Measurements from ENCODE around the gene RAD9B. TPM values are rescaled to one million over a fixed set of nuclear protein-coding genes. Genes with fewer than 3 reads are reported as not detected.

The RAD9B gene
- total RNA-seq, 1 experiment from 2014 or later, result 0.43 TPM

GRCh38 chr12:110550981-110551380, 48.9 kb downstream of the RAD9B start:
- no peak for DNase-seq (ENCODE audit: low read depth)

Small RNA genes within 50 kb of the gene (small RNA-seq; reads per million reads assigned to genes)
- gene RF00278, result not detected

Other genes with a start within 250 kb of the RAD9B start
- gene ATP2A2, start 221.1 kb upstream of the RAD9B start, total RNA-seq (2014; rRNA removed; shearing (Covaris generic)), result 93.8 and 114 TPM in 2 replicates
- gene ANAPC7, start 98.6 kb upstream of the RAD9B start, total RNA-seq (2014; rRNA removed; shearing (Covaris generic)), result 79.0 and 84.2 TPM in 2 replicates
- 234 and 244 TPM in 2 replicates for gene ARPC3, start 52.0 kb upstream of the RAD9B start, total RNA-seq (2014; rRNA removed; shearing (Covaris generic))
- gene GPN3, start 34.1 kb upstream of the RAD9B start, total RNA-seq (2014; rRNA removed; shearing (Covaris generic)), result 27.2 and 29.6 TPM in 2 replicates
- 38.0 and 46.1 TPM in 2 replicates for gene FAM216A, start 33.5 kb upstream of the RAD9B start, total RNA-seq (2014; rRNA removed; shearing (Covaris generic))
- gene VPS29, start 220 bp upstream of the RAD9B start, total RNA-seq (2014; rRNA removed; shearing (Covaris generic)), result 44.6 and 55.6 TPM in 2 replicates
- gene PPTC7, start 81.0 kb downstream of the RAD9B start, total RNA-seq (2014; rRNA removed; shearing (Covaris generic)), result 5.8 and 14.9 TPM in 2 replicates
- gene TCTN1, start 111.8 kb downstream of the RAD9B start, total RNA-seq (2014; rRNA removed; shearing (Covaris generic)), result 13.1 and 15.9 TPM in 2 replicates
- gene HVCN1, start 186.8 kb downstream of the RAD9B start, total RNA-seq (2014; rRNA removed; shearing (Covaris generic)), result 0.06 TPM in 1 of 2 replicates, not detected in the other
- gene PPP1CC, start 240.6 kb downstream of the RAD9B start, total RNA-seq (2014; rRNA removed; shearing (Covaris generic)), result 139 and 186 TPM in 2 replicates